GM12891 (cell line): ENCODE results near the gene RNF130.

Experiments used
- PAX5 ChIP-seq: IDR thresholded peaks from 2 replicates; pipeline ENCODE4 v1.6.1; 2011; ENCODE audit warnings: low read length, moderate library complexity, mild to moderate bottlenecking; ENCODE audit not compliant: insufficient read depth, severe bottlenecking
- POLR2A ChIP-seq: IDR thresholded peaks from 2 replicates; pipeline ENCODE4 v1.6.1; 2011; ENCODE audit warnings: low read depth, low read length, control low read depth
- POLR2AphosphoS5 ChIP-seq: IDR thresholded peaks from 2 replicates; pipeline ENCODE4 v1.6.1; 2011; ENCODE audit warnings: low read depth, low read length, control low read depth
- SPI1 ChIP-seq: IDR thresholded peaks from 2 replicates; pipeline ENCODE4 v1.6.1; 2011; ENCODE audit warnings: low read depth, low read length, control low read depth
- TAF1 ChIP-seq: IDR thresholded peaks from 2 replicates; pipeline ENCODE4 v1.6.1; 2011; ENCODE audit warnings: low read depth, low read length, control low read depth

DNA sequence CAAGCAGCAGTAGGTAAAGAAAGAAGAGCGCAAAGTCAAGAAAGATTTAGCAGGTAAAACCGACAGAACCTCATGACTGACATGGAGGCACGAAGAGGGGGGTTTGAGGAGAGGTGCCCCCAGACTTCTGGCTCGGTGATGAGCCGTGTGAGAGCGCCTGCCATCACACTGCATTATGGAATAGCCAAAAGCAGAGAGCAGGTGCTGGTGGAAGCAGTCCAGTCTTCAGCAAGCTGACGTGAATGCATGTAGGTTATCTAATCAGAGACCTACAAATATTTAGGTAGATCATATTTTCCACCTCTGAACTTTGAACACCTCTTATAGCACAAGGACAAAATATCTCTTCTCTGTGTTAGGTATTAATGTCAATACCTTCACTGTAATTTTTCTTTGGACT is 68.4 kb downstream of the RNF130 start:
- TF ChIP-seq POLR2A (no peak), TAF1 (no peak), POLR2AphosphoS5 (no peak), PAX5 (no peak), SPI1 (no peak)
